GM18858 (cell line): ENCODE measurements around the gene RACGAP1.

Source experiments
- ATAC-seq: cut with Tn5 transposase; IDR thresholded peaks from one replicate; pipeline ENCODE4 v1.9.1; 2021; ENCODE audit not compliant: unreplicated experiment

Gene RACGAP1

DNA sequence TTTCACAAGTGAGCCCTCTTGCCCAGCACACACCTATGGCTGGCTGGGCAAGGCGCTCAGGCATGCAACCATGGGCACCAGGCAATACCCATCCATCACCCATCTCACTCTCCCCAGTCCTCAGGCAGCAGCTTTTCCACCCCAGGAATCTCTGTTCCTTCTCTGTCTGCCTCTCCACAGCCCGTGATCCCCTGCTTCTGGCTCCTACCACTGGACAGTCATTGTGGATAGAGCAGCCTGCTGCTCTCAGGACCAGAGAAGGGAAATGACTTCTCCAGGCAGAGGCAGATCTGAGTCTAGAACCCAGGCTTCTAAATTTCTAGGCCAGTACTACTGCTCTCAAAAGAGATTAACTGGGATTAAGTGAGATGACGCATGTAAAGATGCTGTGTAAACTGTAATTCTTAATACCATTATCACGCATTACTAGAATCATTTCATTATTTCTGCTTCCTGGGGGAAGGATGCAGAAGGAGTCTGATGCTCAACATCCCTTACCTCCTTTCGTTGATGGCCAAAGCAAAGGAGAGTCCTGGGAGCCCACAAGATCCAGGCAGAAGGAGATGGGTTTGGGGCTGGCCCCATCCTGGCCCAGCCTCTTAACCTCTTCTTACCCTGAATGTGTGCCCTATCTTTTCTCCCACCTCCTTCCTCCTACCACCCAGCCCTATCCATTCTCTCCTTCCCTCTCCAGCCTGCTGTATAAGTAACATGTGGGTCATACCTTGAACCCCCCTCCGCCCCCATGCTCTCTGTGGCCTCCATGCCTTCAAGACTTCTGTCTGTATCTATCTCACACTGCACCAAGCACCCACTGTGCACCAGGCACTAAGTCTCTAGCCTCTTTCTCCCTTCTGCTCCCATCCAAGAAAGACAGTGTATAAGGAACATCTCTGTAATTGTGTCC, 68.4 kb downstream of the RACGAP1 start:
- no peak for ATAC-seq

DNA sequence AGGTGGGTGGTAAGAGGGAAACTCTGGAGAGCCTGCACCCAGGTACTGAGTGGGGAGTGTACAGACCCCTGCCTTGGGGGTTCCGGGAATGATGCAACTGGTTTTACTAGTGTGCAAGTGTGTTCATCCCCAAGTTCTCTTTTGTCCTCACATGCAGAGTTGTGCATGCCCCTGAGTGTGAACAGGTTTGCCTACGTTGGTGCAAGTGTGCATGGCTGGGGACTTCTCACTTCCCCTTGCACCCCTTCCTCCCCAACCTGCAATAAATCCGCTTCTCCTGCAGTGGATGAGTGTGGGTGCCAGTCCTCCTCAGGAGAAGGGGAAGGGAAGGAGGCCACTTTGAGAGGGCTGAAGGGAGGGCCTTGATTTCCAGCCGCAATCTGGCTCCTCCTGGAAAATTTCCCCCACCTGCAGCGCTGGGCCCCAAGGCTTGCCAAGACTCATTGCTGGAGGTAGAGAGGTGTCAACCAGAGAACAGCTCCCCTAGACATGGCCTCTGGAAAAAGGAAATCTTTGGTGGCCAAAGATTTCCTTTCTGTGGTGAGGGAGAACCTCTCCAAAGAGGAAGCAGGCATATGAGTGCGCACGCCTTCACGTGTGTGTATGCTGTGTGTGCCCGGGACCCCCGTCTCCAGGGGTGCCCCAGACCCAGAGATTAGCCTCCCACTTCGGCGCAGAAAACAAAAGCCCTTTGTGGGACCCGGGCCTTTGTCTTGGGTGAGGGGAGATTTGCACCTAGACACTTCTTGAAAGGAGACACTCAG, 69.2 kb downstream of the RACGAP1 start:
- no peak for ATAC-seq

DNA sequence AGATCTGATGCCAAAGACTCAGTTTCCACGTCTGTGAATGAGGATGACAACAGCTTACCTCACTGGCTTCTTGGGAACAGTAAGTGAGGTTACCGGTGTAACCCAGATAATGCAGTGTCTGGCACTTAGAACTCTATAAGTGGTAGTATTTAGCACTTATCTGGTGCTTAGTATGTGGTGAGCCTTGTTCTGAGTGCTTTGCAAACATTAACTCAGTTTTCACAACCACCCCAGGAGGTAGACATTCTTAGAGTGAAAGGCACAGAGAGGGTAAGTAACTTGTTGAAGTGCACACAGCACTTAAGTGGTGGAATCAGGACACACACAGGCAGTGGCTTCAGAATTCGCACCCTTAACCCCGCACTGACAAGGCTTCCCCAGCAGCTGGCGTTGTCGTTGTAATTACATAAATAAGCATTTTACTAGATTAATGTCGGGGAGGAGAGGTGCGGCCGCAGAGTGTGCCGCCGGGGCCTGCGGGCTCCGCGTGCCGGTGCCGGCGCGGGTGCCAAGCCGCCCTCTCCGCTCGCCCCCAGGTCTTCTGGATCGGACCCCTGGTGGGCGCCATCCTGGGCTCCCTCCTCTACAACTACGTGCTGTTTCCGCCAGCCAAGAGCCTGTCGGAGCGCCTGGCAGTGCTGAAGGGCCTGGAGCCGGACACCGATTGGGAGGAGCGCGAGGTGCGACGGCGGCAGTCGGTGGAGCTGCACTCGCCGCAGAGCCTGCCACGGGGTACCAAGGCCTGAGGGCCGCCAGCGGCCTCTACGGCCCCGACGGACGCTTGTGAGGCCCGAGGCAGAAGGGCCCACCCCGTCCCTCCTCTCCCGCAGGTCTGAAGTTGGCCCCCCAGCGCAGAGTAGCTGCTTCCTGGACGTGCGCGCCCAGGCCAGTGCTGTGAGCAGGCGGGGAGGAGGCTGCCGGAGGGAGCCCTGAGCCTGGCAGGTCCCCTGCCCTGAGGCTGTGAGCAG, 70.1 kb downstream of the RACGAP1 start:
- no peak for ATAC-seq

DNA sequence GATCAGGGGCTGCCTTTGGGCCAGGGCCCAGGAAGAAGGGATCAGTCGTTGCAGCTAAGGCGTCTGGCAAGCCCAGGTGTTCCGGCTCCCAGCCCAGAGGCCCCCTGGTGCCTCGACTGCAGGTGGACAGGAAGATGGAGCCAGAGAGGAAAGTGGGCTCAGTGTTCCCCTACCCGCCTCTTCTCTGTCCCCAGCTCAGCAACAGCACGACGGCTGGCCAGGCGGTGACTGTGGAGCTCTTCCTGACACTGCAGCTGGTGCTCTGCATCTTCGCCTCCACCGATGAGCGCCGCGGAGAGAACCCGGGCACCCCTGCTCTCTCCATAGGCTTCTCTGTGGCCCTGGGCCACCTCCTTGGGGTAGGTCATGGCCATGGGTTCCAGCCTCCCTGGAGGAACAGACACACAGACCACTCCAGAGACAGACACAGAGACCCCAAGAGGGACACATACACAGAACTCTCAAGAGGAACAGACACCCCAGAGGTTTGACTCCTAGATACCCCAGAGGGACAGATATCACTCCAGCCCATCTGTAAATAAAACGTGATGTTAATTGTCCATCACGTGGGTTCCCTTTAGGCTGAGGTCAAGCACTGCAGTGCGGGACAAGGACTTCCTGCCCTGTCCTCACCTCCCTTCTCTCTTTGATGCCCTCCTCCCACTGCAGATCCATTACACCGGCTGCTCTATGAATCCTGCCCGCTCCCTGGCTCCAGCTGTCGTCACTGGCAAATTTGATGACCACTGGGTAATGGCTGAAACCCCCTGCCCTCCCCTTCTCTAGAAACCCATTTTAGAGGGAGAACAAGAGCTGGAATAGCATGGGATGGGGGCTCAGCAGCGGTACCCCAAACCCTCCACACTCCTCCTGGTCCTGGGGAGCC, 71.1 kb downstream of the RACGAP1 start:
- ATAC-seq, result no peak

DNA sequence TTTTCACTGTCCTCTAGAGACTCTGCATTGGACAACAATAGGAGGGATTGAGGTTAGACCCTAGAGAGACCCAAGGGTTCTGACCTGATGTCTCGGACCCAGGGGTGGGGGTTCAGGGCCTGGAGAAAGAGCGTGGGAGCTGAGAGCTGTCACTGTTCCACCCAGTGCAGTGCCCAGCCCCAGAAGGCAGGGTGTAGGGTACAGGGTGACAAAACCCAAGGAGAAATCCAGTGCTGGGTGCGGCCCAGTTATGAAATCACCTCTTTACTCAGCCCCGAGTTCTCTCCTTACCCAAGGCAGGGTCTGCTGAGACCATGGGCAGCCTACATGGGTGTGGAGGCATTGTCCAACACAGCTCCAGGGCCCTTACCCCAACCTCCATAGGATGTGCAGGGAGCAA, 72.1 kb downstream of the RACGAP1 start:
- ATAC-seq, result no peak

DNA sequence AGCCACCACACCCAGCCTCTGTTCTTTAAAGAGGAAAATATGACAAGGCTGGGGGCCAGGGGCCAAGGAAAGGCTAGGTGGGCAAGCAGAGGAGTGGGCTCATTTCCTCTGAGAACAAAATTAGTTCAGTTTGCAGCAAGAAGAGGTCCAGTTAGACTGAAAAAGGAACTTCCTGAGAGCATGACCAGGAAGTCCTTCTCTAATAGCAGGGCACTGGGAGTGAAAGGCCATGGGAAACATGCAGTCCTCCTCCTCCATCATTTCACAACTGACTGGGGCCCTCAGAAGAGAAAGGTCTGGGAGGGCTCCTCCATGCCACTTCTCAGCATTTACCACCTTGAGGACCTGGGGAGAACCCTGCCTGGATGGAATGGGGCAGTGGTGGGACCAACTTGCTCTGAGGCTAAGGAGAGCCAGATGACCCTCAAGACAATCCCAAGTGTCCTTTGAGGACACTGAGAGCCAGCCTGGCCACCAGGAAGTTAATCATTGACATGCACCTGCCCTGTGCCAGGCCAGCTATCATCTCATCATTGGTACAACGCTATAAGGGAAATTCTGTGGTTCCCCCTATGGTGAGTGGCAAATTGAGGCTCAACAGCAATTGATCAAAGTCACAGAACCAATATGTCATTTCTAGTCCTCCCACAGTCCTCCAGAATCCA, 72.8 kb downstream of the RACGAP1 start:
- no peak for ATAC-seq

DNA sequence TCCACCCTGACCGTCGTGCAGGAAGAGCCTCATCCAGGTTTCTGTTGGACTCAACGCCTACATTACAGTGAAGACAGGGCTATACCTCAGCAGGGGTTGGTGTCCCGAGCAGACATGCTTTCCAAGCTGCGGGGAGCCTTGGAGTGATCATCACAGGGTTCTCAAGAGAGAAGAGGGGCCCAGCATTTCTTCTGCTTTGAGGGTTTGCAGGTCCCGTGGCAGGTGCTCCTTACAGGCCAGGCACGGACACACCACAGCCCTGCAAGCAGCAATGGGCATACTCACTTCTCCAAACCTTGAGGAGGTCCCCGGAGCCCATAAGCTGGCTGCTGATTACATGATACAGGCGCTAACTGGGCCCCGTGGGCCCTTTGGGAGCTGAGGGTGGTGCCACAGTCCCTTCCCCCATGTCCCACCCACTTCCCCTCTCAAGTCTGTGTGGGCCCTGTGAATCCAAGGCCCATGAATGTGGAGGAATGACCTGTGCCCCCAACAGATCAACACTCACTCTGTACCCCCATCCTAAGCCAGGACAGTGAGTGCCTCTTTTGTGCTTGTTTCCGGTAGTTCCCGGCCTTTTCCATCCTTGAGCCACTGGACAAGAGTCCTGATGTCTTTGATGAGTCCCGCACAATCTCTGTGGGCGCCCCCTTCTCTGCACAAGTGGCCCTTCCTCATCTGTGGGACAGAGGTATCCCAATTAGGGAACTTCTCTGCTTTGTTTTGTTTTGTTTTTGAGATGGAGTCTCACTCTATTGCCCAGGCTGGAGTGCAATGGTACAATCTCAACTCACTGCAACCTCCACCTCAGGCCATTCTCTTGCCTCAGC, 73.7 kb downstream of the RACGAP1 start:
- ATAC-seq, result no peak

DNA sequence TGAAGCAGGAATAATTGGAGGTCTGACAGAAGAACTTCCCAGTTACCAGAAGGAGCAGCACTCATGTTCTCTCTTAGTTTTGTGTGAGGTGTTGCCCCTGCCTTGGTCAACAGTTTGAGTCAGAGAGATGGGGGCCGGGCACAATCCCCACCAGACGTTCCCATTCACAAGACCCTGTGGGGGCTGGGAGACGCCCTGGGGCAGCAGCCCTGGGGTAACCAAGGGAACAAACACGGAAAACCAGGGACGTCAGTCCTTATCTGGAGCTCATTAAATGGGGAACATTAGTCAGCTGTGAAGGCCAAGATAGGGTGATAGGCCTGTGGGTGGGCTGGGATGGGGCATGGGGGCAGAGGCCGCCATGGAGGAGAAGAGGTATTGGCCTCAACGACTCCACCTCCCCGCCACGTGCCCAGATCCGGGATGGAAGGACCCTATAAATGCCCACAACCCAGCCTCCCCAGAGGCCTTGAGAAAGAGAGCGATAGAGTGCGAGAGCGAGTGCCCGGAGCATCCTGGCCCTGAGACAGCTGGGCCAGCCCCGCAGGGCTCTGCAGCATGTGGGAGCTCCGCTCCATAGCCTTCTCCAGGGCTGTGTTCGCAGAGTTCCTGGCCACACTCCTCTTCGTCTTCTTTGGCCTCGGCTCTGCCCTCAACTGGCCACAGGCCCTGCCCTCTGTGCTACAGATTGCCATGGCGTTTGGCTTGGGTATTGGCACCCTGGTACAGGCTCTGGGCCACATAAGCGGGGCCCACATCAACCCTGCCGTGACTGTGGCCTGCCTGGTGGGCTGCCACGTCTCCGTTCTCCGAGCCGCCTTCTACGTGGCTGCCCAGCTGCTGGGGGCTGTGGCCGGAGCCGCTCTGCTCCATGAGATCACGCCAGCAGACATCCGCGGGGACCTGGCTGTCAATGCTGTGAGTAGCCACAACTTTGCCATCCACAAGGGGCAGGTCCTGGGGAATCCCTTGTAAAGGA, 74.7 kb downstream of the RACGAP1 start, which contains the start of gene AQP2:
TSS of gene AQP2 (plus strand) at position 465 of the 979 bp plus-strand sequence. CDS start at position 559, 94 bp downstream.
- ATAC-seq, result no peak

DNA sequence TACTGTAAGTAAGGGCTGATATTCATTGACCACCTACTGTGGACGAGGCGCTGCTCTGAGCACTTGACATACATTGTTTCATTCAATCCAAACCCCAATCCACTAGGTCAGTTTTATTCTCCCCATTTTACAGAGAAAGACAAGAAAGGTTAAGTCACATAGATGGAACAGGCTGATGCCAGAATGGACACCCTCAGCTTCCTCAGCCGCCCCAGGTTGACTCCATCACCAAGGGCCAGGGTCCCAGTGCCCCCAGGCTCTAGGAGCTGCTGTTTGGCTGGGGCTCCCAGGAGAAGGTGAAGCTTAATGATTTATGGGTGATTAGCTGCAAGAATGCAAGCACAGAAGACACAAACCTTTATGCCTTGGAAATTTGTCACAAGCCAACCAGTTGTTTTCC, 75.4 kb downstream of the RACGAP1 start:
- no peak for ATAC-seq

DNA sequence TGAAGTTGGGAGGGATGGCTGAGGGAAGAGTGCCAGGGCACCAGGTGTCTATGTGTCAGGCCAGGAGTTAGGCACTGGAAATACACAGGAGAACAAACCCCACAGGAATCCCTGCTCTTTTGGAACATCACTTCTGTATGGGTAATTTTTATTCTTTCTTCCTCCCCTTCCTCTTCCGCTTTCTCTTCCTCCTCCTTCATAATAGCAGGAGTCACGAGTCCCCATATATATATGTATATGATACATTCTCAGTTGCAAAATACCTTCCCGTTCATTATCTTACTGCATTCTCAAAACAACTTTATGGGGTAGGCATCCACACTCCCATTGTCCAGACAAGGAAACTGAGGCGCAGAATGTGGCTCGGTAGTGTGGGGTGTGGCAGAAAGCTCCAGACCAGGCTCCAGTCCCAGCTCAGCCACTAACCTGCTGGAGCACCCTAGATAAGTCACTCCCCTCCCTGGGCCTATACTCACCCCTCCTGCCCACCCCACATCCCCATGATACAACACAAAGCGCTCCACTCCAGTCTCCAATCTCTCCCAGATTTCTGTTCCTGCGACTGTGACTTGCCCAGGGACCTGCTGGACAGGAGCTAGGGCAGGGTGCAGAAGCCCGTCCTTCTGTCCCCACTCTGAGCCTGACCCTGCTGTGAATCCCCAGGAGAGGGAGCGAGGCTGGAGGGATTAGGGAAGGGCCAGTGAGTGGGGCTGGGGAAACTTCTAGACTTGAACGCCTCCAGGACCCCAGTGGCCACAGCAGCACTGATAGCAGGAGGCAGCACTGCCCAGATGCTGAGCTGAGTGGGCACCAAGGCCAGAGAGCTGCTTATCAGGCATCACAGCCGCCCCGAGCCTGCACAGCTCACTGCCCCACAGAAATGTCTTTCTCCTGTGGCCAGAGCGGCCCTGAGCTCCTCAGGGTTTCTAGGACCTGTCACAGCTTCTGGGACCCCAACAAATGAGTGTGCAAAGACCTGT, 76.1 kb downstream of the RACGAP1 start:
- no peak for ATAC-seq

DNA sequence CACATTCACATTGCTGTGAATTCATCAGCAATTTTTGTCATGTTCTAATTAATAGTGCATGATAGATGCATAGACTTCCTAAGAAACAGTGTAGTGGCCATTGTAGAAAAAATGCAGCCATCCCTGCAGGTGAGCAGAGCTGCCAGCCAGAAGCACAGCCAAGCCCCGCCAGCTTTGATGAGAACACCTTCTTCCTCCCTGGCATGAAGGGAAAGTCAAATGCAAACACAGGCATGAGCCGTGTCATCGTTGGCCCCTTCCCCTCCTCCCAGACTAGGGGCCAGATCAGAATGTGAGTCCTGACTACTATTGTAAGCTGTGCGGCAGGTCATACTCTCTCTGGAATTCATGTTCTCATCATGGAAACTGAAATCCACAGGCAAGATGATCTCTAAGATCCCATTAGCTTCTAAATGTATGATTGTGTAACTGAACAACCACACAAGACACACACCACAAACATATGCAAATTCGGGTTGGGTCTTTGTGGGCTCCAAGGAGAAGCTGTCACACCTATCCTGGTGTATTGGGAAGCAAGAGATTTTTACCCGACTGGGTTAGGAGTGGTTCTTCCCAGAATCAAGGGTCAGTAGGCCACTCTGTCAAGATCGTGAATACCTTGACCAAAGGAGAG, 77.6 kb downstream of the RACGAP1 start:
- ATAC-seq, result no peak

DNA sequence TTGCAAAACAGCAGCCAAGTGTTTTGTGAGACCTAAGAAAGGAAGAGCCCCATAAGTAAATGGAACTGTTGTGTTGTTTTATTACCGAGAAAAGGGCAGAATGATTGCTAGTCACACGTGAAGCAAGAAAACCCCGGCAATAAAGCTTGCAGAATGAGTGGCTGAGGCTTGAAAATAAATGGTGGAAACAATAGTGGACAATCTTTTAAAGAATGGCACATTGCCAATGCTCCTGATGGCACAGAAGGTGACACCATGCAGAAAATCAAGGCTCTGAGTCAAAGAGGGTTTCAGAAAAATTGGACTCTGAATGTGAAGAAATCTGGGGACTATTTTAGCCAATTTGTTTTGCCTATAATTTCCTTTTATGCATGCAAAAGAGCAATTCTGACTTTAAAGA, 78.8 kb downstream of the RACGAP1 start:
- ATAC-seq, result no peak

DNA sequence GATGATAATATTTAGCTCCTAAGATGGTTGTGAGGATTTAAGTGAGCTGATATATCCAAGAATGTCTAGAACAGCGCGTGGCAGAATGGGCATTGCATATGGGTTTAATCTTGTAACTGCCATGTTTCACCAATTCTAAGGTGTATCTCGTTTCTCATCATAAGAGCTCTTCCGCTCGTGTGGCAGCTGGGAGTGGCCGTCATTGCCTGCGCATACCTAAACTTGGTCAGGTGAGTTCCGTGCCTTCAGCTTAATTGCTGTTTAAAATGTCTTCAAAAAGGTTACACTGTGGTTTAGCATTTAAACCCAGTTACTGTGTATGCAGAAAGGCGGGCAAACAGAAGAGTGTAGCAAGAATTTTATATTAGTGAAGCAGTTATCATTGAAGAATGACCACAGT, 79.2 kb downstream of the RACGAP1 start:
- no peak for ATAC-seq

DNA sequence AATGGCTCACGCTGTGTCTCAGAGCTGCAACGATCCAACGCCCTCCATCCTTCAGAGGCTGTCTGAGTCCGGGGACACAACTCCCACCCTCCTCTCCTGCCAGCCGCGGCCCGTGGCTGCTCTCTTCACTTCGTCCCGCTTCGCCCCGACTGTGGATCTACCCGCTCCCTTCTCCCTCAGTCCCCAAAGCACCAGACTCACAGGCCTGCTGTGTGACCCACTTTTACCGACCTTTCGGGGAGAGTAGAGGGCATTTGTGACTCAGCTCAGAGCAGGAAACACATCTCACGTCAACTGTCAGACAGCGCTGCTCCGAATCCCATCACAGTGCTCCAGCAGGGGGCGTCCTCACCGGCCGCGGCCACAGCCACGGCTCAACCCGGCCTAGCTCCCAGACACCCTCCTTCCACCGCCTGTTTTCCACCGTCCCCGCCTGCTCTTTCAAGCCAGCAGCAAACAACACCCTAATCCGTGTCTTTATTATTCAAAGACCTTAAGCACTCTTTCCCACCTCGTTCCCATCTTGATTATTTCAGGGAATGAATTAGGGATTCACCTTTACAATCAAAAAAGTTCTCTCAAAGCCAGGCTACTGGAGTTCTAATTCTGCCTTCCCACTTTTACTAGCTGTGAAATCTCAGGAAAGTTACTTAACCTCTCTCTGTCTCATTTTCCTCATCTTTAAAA, 79.8 kb downstream of the RACGAP1 start:
- ATAC-seq, result peak; percentile 53

DNA sequence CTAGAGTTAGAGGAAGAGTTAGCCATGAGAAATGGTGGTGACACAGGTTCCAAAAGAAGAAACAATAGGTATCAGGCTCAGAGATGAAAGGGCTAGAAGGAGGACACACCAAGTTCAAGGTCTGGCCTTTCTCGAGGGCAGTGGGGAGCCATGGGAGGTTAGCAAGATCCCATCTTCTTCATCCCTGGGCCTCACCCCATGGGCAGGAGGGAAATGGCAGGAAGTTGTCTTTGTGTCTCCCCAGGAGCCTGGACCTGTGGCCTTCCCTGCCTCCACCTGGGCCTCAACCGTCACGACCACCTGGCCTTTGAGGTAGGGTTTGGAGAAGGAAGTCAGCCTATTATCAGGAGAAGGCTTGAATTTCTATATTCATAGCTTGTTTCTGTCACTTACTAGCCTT, 80.6 kb downstream of the RACGAP1 start:
- no peak for ATAC-seq
